CD4-positive, alpha-beta T cell treated with Interleukin-6 for 4 hours (primary cell): ENCODE measurements around the gene ARMH3.

ENCODE experiments used
- DNase-seq: peaks from one replicate; pipeline ENCODE4 v3.0.0-alpha.2; 2020; ENCODE audit warnings: mixed read lengths

The ARMH3 gene

DNA sequence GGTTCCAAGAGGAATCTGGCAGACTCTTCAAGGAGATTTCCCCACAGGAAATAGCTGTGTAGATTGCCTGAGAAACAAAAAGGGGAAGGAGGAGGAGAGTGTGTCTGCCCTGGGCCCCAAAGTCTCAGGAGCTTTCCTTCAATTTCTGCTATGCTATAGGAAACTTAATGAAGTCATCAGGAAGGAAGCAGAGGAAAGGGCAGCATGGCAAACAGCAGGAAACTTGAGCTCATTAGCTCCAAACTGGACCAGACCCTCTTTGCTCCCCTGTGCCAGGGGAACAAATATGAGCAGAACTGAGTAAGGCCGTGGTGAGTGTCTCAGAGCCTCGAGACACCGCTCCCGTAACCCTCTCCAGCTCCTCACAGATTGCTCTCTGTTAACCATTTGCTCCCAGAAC, 207.6 kb downstream of the ARMH3 start:
- DNase-seq = no peak

DNA sequence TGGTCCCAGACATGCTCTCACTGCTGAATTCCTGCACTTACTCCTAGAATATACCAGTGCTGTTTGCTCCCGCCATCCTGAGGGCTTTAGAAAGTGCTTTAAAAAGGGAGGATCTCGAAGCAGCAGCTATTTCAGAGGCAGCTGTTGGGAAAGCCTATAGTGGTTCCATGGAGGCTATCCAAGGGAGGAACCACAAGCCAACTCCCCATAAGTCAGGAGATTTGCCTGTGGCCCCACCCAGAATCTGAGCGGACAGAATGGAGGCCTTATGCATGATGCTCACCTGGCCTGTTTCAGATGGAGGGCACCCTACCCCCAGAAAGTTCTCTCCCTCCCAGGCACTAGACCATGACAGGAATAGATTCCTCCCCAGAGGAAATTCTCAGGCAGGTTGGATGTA, 210.1 kb downstream of the ARMH3 start:
- no peak for DNase-seq

DNA sequence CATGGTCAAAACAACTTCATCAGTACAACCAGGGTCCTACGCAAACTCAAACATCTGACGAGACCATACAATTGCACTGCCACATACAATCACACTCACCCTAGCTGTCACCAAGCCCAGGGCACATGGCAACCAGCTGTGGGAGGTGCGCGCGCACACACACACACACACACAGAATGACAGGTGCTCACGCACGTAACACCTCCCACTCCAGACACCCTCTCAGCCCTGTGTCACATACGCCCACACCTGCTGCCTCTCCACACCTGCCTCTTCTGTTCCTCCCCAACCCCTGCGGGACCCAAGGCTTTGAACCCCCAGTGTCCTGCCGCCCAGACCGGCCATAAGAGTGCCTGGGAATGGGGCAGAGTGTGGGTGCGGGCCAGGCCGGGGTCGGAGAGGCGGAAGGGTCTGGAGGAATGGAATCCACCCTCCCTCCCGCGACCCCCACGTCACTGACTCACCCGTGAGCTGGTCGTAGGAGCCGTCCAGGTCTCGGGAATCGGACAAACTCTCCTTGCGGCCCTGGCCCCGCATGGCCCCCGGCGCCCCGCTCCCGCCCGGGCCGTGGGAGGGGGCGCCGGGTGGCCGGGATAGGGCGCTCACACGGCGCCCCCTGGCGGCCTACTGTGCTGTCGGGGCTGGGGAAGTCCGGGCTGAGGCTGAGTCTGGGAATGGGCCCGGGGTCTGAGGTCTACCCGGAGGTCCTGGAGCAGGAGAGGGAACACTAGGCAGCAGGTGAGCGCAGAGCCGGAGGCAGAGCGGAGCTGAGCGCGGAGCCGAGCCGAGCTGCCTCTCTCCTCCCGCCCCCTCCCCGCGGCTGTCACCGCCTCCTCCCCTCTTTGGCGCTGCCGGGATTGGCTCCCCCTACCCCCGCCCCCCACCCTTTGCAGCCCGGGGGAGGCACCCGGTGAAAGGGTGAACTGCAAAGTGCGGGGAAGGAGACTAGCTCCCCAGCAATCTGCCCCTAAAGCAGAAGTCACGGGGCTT, 212.6 kb downstream of the ARMH3 start, which contains the start of gene KCNIP2:
Gene KCNIP2 (minus strand): TSS at position 769 of the 990 bp plus-strand sequence. CDS start 232 bp downstream, at position 537.
- DNase-seq = peak; percentile 74

DNA sequence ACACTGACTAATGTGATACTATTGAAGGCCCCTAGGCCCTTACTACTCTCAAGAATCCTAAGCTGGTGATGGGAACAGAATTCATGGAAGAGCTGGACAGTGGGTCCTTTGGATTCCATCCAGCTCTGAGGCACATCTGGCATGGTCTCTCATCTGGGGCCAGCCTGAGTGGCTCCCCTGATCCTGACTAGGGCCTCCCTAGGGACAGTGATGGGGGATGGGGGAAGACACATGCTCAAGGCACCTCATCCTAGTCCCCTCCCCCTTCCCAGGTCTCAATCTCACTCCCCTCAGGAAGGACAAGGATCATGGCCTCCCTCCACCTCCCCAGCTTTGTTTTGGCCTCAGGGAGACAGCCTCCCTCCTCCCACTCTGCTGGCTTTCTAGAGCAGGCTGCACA, 214.1 kb downstream of the ARMH3 start:
- no peak for DNase-seq

DNA sequence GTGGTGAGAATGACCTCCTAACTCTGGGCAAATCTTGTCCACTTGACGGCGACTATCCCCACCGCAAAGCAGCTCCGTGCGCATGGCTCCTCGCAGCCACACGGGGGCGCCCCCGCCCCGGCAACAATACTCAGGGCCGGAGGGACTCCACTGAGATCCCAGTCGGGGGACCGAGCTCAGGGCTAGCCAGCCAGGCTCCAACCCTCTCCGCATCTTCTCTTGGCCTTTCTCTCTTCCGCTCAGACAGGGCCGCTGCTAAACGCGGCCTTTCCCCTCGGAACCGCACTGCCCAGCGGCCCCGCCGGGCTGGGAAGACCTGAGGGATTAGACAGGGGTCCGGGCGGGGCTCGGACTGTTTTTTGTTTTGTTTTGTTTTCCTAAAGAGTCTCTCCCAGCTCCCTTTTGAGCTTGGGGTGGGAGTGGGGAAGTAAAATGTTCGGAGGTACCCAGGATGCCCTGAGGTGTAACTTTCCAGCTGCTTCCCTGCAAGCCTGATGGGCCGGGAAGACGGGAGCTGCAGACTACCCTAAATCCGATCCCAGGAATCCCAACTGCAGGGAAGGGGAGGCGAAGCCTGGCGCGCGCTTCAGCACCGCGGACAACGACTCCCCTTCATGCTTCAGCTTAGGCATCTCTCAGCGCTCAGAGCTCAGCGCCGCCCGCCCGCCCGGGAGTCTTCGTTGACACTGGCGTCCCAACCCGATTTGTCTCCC, 215.1 kb downstream of the ARMH3 start:
- DNase-seq = peak; percentile 76

DNA sequence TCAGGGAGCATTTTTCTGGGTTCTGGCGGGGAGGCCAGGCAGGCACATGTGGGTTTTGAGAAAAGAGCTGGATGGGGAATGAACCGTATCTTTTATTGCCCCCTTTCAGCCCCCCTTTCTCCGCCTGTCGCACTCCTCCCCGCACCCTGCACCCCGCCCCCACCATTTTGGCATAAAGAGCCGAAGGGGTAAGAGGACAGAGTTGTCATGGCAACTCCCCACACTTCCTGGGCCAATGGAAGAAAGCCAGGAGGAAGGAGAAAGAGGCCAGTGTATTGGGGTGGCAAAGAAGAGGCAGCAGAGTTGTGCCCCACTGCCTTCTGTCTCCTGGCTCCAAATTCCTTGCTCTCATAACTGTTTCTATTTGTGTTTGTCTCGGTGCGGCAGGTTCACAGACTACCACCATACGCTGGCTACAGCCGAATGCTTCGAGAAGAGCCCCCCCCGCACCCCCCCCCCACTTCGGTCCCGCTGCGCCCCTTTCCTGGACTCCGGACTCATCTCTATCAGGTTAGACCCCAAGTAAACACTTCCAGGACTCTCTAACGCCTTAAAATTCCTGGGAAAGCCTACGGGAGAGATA, 215.8 kb downstream of the ARMH3 start:
- peak; percentile 31 for DNase-seq

DNA sequence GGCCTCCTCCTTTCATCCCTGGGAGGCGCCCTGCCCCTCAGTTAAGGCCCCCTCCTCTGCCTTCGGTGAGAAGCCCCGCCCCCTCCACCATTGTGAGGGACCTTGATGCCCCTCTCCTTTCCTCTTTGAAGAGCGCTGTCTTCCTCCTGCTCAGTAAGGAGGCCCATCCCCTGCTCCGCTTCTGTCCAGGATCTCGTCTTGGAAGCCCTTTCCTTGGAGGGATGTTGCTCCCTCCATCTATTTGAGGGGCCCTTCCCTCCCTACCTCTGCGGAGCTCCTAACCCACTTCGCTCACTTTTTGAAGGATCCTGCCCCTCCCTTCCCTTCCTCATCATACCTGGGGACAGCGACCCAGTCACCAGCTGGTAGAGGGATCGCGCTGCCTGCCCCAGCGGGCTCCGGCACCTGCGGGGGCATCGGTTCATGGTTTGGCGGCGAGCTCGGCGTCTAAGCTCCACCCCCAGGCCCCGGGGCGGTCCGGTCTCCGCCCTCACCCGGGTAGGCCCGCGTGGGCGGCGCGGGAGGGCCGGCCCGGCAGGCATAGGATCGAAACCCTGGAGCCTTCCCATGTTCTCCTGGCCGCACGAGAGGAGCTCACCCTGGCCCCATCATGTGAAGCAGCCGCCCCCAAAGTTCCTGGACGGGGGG, 216.4 kb downstream of the ARMH3 start:
- DNase-seq = peak; percentile 74

DNA sequence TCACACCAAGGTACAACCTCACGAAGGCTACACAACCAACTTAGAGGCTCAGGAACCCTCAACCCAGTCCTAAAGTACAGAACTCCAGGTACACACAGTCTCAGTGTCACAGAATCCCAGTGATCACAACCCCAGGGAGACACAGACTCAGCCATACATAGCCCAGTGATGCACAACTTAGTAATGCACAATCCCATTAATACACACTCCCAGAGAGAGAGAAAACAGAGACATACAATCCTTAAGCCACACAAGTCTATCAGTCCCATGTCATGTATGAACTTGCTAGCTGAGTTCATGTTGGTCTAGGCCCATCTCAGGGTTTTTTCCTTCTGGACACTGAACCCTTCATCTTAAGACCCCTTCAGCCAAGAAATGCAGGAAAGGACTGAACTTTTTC, 217.0 kb downstream of the ARMH3 start:
- DNase-seq = no peak

DNA sequence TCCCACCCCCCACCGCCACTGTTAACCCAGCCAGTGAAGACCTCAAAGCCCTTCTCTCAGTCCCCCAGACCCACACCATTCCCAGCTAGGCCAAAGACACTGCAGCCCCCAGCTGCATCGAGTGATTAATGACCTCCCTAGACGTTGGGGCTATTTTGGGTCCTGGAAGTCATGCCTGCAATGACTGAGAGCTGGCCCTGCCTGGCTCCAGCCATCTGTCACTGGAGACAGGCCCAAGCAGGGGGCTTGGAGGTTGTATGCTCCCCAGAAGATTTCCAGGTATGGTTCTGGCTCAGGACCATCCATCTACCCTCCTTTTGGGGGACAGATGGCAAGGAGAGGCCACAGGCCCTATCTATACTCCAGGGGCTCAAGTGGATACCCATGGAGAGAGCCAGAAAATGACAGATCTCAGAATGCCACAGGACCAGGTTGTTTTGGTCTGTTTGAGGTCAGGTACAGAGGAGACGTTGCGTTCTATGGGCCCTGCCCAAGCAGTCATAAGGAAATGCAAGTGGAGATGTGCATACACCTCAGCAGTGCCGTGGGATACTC, 217.5 kb downstream of the ARMH3 start:
- DNase-seq = no peak

DNA sequence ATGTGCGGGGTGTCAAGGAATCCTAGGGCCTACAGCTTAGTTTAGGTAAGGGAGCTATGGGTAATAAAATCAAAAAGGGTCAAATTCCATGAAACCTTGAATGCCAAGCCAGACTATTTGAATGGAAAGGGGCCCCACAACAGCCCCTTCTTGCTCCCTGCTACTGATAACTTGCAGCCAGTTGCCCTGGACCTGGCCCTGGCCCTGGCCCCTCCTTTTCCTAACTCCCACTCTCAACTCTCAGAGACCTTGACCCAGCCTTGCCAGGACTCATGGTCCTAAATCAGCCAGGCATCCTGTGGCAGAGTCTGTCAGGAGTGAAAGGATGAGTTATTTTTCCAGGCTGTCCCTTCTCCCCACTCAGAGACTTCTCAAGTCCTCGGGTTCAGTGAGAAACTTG, 218.2 kb downstream of the ARMH3 start:
- DNase-seq = no peak

DNA sequence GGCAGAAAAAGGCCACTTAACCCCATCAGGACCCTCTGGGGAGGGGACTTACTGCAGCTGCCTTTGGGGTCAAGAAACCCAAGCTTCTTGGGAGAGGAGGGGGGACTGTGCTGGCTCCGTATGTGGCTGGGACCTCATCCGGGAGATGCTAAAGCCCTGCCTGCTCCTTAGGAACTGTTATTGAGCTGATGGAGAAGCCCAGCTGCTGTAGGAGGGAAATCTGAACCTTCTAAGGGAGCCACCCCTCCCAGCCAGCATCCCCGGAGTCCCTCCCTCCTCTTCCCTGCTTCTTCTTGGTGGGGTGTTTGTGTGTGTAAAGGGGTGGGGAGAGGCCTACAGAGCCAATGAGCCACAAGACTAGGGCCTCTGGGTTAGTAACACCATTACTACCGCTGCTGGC, 220.6 kb downstream of the ARMH3 start:
- no peak for DNase-seq

DNA sequence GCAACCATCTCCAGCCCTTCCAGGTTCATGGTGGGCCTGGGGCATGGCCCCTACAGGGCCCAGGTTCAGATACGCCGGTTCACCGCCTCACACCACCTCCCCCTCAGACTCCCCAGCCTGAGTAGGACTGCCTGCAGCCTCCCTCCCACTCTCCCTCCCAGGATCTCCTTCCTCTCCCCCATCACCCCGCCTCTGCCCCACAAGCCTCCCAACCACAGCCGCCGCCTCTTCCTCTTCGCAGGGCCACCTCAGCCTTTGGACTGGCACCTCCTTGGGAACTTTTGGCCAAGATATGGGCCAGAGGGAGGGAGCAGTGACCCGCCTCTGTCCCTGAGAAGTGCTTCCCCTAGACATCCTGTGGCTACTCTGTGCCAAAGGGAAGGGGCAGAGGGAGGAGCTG, 221.6 kb downstream of the ARMH3 start:
- DNase-seq = peak; percentile 52

DNA sequence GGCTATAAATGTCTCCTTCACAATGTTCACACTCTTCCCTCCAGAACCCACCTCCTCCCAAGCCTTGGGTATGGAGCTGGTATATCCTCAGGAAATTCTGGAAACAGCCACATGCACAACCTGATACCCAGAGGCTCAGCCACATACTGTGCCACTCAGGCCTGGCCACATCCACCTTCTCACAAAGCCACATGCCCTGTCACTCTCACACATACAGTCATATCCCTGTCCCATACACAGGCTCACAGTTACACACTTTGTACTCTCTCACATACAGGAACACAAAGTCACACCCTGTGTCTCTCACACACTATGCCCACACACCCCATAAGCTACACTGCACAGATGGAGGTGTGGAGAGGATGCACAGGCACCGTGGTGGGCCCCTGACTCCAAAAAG, 222.5 kb downstream of the ARMH3 start:
- no peak for DNase-seq

DNA sequence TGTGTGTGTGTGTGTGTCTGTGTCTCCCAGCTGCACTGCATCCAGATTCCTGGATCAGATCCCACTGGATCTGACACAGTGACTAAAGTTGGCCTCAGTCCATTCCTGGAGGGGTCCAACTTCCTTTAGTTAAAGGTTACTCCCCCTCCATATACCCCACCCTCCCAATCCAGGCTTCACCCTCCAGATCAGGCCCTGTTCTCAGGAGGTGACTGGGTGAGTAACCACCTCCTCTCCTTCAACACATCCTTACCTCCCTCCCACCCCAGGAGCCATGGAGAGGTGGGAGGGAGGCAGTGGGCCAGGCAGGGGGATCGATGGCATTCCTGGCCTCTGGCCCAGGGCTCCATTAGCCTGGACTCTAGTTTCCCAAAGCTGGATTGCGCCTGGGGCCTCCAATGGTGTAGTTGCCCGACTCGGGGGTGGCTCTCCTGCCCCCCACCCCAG, 223.6 kb downstream of the ARMH3 start:
- DNase-seq = no peak

DNA sequence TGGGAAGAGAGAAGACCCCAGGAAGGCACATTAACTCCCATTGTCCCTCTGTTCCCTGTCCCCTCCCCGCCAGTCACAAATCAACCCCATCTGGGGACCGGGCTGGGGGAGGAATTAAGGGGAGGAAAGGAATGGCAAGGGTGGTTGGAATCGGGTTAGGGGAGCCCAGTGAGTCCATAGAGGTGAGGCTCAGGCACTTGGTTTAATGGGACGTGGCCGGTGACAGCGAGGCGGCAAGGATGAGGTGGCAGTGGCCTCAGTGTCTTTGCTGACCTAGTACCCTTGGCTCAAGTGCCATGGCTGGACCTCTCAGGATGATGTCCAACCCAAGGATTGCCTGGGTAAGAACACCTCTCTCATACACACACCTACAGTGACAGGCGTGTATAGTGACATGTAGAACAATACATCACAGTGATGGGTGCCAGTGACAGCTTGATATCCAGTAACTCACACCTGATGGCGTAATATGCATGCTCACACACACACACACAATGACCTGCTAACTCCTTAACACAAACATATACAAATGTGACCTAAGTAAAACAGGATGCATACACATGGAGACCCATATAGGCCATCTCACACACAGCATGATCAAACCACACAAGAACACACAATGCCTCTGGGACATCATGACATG, 224.7 kb downstream of the ARMH3 start:
- no peak for DNase-seq

DNA sequence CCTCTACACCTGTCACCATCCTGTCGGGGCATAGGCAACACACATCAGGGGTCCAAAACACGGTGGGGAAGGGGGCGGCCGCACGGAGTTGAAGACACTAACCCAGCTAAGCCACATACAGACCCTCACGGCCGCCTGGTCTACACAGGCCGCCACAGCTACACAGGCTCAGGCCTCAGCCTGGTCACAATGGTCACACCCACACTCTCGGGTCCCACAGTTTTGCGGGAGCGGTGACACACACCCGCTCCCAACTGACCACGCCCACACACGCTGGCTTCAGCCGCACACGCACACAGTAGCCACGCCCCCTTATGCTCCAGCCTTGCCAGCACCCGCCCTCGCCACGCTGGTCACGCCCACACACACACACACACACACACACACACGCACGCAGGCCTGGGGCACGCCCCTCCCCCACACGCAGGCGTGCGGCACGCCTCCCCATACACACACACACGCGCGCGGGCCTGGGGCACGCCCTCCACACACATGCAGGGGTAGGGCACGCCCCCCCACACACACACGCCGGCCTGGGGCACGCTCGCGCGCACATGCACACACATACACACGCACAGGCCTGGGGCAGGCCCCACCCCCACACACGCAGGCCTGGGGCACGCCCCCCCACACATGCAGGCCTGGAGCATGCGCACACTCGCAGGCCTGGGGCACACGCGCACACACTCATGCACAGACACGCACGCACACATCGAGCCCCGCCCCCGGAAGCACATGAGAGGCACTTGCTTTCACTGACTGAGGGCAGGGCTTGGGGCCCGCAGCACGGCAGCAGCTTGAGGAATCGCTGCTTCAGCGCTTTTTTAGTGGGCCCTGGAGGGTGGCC, 225.4 kb downstream of the ARMH3 start:
- DNase-seq = peak; percentile 98

DNA sequence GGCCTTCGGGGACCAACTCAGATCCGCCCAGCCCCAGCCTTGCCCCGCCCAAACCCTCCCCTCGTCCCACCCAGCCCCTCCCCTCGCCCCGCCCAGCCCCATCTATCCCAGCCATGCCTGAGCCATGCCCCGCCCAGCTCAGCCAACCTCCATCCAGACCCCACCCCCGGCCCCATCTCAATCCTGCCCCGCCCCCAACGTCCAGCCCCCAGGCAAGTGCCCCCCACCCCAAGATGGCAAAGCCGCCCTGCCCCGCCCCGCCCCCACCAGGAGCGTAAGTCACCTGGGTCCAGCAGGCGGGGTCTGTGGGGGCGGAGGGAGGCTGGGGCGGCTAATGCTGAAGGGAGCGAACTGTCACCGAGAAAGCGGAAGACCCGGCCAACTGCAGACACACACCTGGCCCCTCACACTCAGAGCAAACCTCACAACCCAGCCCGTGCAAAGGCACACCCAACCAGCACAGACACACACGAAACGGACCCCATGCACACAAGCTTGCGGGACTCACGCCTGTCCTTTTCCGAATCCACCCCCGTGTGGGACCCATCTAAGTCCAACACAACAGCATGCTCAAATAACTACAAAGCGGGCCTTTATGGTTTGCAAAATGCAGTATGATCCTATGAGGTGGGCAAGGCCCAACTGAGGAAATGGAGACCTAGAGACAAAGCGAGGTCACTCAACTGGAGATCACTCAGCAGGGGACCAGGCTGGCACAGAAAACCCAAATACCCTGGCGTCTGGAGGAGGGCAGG, 226.2 kb downstream of the ARMH3 start:
- DNase-seq = peak; percentile 79

DNA sequence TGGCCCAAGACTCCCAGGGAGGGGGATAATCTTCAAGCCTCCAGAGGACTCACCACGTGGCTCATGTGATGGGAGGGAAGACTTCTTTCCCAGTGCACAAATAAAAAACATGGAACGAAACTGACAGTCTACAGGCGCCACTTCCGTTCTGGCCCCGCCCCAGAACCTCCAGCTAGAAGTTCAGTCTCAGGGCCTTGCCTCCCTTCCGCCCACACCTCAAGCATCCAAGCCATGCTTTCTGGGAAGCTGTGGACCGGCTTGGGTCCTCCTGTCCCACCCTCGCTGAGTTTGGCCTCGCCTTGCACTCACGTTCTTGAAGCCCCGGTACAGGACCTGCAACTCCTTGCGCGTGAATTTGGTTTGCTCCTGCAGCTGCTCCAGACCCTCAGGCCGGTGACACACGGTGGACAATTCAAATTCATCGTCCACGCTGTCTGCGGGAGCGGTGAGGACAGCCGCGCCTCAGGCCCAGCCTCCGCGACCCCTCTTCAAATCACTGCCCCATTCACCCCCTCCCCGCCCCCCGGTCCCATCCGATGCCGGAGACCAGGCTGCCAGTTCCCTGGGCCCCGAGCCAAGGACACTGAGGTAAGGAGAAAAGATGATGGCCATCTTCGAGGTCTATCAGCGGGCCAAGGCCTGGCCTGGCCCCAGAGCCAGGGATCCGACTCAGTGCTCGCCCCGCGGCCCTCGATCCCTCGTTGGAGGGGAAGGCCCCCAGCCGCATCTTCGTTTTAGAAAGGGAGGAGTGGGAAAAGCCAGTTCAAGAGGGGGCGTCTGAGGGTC, 227.0 kb downstream of the ARMH3 start:
- no peak for DNase-seq

DNA sequence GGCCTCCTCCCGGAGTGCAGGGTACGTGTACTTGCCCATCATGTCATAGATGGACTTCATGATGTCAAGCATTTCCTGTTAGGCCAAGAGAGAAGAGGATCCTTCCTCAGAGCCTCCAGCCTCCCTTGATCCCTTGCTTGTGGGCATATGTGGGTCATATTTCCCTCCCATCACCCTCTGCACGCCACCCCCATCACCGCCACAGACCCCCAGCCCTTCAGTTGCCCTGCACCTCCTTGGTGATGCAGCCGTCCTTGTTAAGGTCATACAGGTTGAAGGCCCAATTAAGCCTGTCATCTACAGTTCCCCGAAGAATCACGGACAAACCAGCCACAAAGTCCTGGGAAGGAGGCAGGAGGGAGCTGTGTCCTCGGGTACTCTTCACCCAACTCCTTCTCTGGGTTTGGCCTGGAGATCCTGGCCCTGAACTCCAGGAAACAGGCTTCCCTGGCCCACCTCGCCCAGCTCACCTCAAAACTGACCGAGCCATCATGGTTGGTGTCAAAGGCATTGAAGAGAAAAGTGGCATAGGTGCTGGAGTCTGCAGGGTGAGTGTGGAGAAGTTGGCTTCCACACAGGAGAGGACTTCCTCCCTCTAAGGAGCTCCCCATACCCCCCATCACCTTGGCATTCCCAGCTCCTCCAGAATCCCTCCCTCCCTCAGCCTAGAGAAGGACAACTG, 227.9 kb downstream of the ARMH3 start:
- DNase-seq = no peak
